HG02981 (cell line): Measurements from ENCODE around the gene MAGI1.
"Not testable (repeated sequence)": the region's sequence is repeated elsewhere in the genome, so short reads cannot be mapped to it uniquely, and the experiment has no call there.

Source experiments
- ATAC-seq: cut with Tn5 transposase; IDR thresholded peaks from one replicate; pipeline ENCODE4 v1.9.1; 2021; ENCODE audit warnings: mild to moderate bottlenecking, moderate library complexity; ENCODE audit not compliant: unreplicated experiment

Gene MAGI1

GRCh38 chr3:65607965-65608460 is 430.7 kb downstream of the MAGI1 start:
- ATAC-seq, result not testable (repeated sequence)

GRCh38 chr3:65607101-65607500 is 431.6 kb downstream of the MAGI1 start:
- ATAC-seq, result no peak

- ATAC-seq, result no peak
Measured at GRCh38 chr3:65605876-65606432, 432.8 kb downstream of the MAGI1 start.

- no peak for ATAC-seq
Measured at GRCh38 chr3:65604863-65605526, 433.7 kb downstream of the MAGI1 start.

- ATAC-seq, result no peak
Measured at GRCh38 chr3:65603631-65604030, 435.1 kb downstream of the MAGI1 start.

- no peak for ATAC-seq
Measured at GRCh38 chr3:65600888-65601287, 437.8 kb downstream of the MAGI1 start.

- no peak for ATAC-seq
Measured at GRCh38 chr3:65597952-65598413, 440.7 kb downstream of the MAGI1 start.

GRCh38 chr3:65597226-65597951 is 441.3 kb downstream of the MAGI1 start:
- ATAC-seq, result no peak

- ATAC-seq, result no peak
Measured at GRCh38 chr3:65596571-65597225, 442.0 kb downstream of the MAGI1 start.

GRCh38 chr3:65596029-65596300 is 442.8 kb downstream of the MAGI1 start:
- no peak for ATAC-seq

GRCh38 chr3:65595222-65596028 is 443.3 kb downstream of the MAGI1 start:
- no peak for ATAC-seq

GRCh38 chr3:65593780-65594752 is 444.7 kb downstream of the MAGI1 start:
- no peak for ATAC-seq

- ATAC-seq, result no peak
Measured at GRCh38 chr3:65591313-65591712, 447.4 kb downstream of the MAGI1 start.

GRCh38 chr3:65588884-65589283 is 449.8 kb downstream of the MAGI1 start:
- ATAC-seq, result no peak

- ATAC-seq, result no peak
Measured at GRCh38 chr3:65587650-65588439, 450.9 kb downstream of the MAGI1 start.

- no peak for ATAC-seq
Measured at GRCh38 chr3:65584913-65585312, 453.8 kb downstream of the MAGI1 start.

- ATAC-seq, result no peak
Measured at GRCh38 chr3:65584002-65584401, 454.7 kb downstream of the MAGI1 start.

- no peak for ATAC-seq
Measured at GRCh38 chr3:65583188-65583587, 455.5 kb downstream of the MAGI1 start.
